Measurements from ENCODE around the gene SPZ1. TPM values are rescaled to one million over a fixed set of nuclear protein-coding genes. Genes with fewer than 3 reads are reported as not detected.

Gene SPZ1
- total and polyA plus RNA-seq, 2 of the 8 experiments (the other 6 are each of a cell fraction or from before 2014, with no cell fraction given) = not detected

- TF ChIP-seq GABPA (IDR thresholded peaks at IDR 0.05; ENCODE audit: borderline replicate concordance, insufficient read depth, low read length) = no peak
- TF ChIP-seq BACH1 (IDR thresholded peaks at IDR 0.05; ENCODE audit: low read length) = no peak
- no peak for TF ChIP-seq ATF2 (IDR thresholded peaks at IDR 0.05; ENCODE audit: low read length)
- no peak for TF ChIP-seq CTCF (IDR thresholded peaks at IDR 0.05; ENCODE audit: control extremely low read depth in 1 of 3, insufficient read depth in 1 of 3, low read depth in 1 of 3, low read length in 3 of 3)
- Histone ChIP-seq H3K9me3 (ENCODE audit: insufficient read depth in 2 of 2, low read depth in 1 of 2, low read length in 1 of 2) (no peaks in the 10 kb centered on the region), H3K4ac (replicated peaks; ENCODE audit: insufficient read length, low read depth, low read length) (no peak overlapping the region), H4K8ac (ENCODE audit: extremely low read depth, insufficient read depth, low read length) (no peak overlapping the region), H3K18ac (ENCODE audit: extremely low read depth, low read length) (no peak overlapping the region), H3K14ac (ENCODE audit: insufficient read length) (no peak overlapping the region), H2BK15ac (ENCODE audit: low read length) (no peak overlapping the region), H2BK5ac (ENCODE audit: low read depth, low read length) (no peak overlapping the region), H2BK20ac (ENCODE audit: low read length) (no peak overlapping the region), H4K91ac (replicated peaks; ENCODE audit: insufficient read length, low read length) (no peak overlapping the region), H3K23ac (ENCODE audit: insufficient read length) (no peak overlapping the region), H2BK12ac (ENCODE audit: low read depth, low read length) (no peak overlapping the region), H3K27me3 (replicated peaks in 1 of 4; ENCODE audit: control insufficient read depth in 3 of 4, extremely low read depth in 1 of 4, insufficient read depth in 3 of 4, low read length in 3 of 4) (no peaks in the 10 kb centered on the region), H3K79me2 (ENCODE audit: control insufficient read depth in 1 of 2, insufficient read depth in 2 of 2, low read length in 2 of 2) (no peaks in the 10 kb centered on the region), H4K20me1 (replicated peaks in 1 of 2; ENCODE audit: control insufficient read depth in 1 of 2, insufficient read depth in 2 of 2, low read length in 2 of 2) (no peaks in the 10 kb centered on the region), H2BK120ac (replicated peaks; ENCODE audit: low read depth, low read length) (no peak overlapping the region), H3K9ac (replicated peaks in 1 of 4; ENCODE audit: extremely low read depth in 1 of 4, low read depth in 3 of 4, low read length in 3 of 4) (no peak overlapping the region), H3K27ac (ENCODE audit: low read depth, low read length) (no peak overlapping the region), H3K4me3 (ENCODE audit: extremely low read depth in 1 of 4, insufficient read depth in 2 of 4, low read depth in 3 of 4, low read length in 4 of 4) (no peak overlapping the region), H3K4me1 (replicated peaks in 1 of 4; ENCODE audit: control insufficient read depth in 3 of 4, insufficient read depth in 4 of 4, low read length in 3 of 4) (no peaks in the 10 kb centered on the region), H3K36me3 (ENCODE audit: control insufficient read depth in 2 of 4, insufficient read depth in 4 of 4, low read length in 3 of 4) (no peaks in the 10 kb centered on the region), H4K5ac (ENCODE audit: insufficient read length, low read depth, low read length) (no peak overlapping the region), H3K56ac (replicated peaks; ENCODE audit: insufficient read length, low read depth, low read length) (no peak overlapping the region), H3K4me2 (ENCODE audit: insufficient read depth in 1 of 2, low read depth in 2 of 2, low read length in 2 of 2) (no peak overlapping the region), H2AFZ (ENCODE audit: low read length) (no peak overlapping the region), H3K79me1 (ENCODE audit: low read depth, low read length) (no peaks in the 10 kb centered on the region), H3K23me2 (ENCODE audit: low read depth, low read length) (no peaks in the 10 kb centered on the region; the same call in 1 of the 2 replicates), H2AK5ac (ENCODE audit: low read depth, low read length) (no peak overlapping the region)
- ChIA-PET CTCF (ENCODE audit: partially characterized antibody) (interaction anchor here (0.9 kb wide), 1 partner anchor 50 kb away, joined by 3 read pairs; no protein-coding TSS in a partner anchor), POLR2A (ENCODE audit: partially characterized antibody) (interaction anchor here (1.2 kb wide), 1 partner anchor 296 kb away, joined by 3 read pairs; the partner anchor contains the start of genes DHFR and MSH3)
- DNase-seq (ENCODE audit: low read depth in 1 of 2, low spot score in 2 of 2) (no peak), FAIRE-seq (no peak)
- WGBS, 2 experiments (ENCODE audit: extremely low coverage in 1 of 2, insufficient coverage in 1 of 2, insufficient read length in 1 of 2, insufficient replicate concordance in 2 of 2, low coverage in 1 of 2, low lambda C conversion rate in 2 of 2, missing lambda C conversion rate in 1 of 2) = 88% methylated on average over 1 of the region's 1 CpG; no CpG with 5 or more reads in 1 of the 2 experiments
Observed at GRCh38 chr5:80357671-80358070, 37.9 kb downstream of the SPZ1 start.
